Mammary epithelial cell (primary cell): Measurements from ENCODE around the gene RDH11.

Experiments used
- EZH2 ChIP-seq: IDR thresholded peaks from 2 replicates; pipeline ENCODE4 v1.6.1; 2012; ENCODE audit warnings: low read length, inconsistent platforms, borderline replicate concordance
- TF ChIP-seq, protein P1 (sequence below), 2 donors: IDR thresholded peaks in 1 of 2; conservative IDR thresholded peaks in 1 of 2; 2 replicates each; pipeline ENCODE4 v1.5.1; 2011 to 2012; ENCODE audit warnings: inconsistent platforms in 2 of 2, low read length in 2 of 2, mild to moderate bottlenecking in 2 of 2, control low read depth in 1 of 2, low read depth in 1 of 2; ENCODE audit not compliant: insufficient read depth in 1 of 2; ENCODE audit errors: extremely low read depth in 1 of 2

DNA sequence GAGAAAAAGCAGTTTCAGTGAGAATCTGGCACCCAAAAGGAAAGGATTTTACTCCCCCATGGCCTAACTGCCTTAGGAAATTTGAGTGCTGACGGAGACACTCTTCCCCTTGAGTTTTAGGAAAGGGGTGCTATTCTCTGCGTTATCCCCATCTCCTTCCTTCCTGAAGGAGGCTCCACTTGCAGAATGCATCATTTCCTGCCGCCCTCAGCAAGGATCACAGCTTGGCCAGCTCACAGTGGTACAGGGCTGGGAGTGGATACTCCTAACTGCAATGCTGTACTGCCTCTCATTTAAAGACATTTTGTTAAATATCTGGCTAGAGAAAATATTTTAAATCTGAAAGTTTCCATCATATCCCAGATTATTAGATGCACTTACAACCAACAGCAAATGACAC, 39.1 kb upstream of the RDH11 start:
- TF ChIP-seq, protein P1, sequence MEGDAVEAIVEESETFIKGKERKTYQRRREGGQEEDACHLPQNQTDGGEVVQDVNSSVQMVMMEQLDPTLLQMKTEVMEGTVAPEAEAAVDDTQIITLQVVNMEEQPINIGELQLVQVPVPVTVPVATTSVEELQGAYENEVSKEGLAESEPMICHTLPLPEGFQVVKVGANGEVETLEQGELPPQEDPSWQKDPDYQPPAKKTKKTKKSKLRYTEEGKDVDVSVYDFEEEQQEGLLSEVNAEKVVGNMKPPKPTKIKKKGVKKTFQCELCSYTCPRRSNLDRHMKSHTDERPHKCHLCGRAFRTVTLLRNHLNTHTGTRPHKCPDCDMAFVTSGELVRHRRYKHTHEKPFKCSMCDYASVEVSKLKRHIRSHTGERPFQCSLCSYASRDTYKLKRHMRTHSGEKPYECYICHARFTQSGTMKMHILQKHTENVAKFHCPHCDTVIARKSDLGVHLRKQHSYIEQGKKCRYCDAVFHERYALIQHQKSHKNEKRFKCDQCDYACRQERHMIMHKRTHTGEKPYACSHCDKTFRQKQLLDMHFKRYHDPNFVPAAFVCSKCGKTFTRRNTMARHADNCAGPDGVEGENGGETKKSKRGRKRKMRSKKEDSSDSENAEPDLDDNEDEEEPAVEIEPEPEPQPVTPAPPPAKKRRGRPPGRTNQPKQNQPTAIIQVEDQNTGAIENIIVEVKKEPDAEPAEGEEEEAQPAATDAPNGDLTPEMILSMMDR (conservative IDR thresholded peaks at IDR 0.05 in 1 of 2, IDR thresholded peaks at IDR 0.05 in 1 of 2; ENCODE audit: extremely low read depth in 1 of 2, insufficient read depth in 1 of 2, low read depth in 1 of 2, low read length in 2 of 2) = no peak
- no peak for TF ChIP-seq EZH2
